ENCODE results near the gene ZAP70.

DNA sequence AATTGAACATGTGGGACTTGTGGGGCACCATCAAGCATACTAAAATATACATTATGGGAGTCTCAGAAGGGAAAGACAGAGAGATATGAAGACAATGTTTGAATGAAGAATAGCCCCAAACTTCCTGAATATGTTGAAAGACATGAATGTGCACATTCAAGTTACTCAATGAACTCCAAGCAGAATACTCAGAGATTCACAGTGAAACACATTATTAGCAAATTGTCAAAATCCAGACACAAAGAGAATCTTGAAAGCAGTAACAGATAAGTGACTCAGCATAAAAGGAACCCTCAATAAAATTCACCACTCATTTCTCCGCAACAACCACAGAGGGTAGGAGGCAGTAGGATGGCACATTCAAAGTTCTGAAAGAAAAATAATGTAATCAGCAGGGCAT lies 35.1 kb upstream of the ZAP70 start:
- TF ChIP-seq, protein P1, sequence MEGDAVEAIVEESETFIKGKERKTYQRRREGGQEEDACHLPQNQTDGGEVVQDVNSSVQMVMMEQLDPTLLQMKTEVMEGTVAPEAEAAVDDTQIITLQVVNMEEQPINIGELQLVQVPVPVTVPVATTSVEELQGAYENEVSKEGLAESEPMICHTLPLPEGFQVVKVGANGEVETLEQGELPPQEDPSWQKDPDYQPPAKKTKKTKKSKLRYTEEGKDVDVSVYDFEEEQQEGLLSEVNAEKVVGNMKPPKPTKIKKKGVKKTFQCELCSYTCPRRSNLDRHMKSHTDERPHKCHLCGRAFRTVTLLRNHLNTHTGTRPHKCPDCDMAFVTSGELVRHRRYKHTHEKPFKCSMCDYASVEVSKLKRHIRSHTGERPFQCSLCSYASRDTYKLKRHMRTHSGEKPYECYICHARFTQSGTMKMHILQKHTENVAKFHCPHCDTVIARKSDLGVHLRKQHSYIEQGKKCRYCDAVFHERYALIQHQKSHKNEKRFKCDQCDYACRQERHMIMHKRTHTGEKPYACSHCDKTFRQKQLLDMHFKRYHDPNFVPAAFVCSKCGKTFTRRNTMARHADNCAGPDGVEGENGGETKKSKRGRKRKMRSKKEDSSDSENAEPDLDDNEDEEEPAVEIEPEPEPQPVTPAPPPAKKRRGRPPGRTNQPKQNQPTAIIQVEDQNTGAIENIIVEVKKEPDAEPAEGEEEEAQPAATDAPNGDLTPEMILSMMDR (IDR thresholded peaks at IDR 0.05), result no peak
- no peak for TF ChIP-seq EZH2 (IDR thresholded peaks at IDR 0.05; ENCODE audit: borderline replicate concordance, insufficient read depth, low read depth, low read length, poor library complexity, severe bottlenecking)
